Stimulated activated CD8-positive, alpha-beta memory T cell treated with anti-CD3 and anti-CD28 coated beads, Interleukin-12 subunit alpha, Interleukin-12 subunit beta, amount 100 ng/mL, for 24 hours (primary cell): Measurements from ENCODE around the gene TSPAN5.

Source experiments
- DNase-seq: peaks from one replicate; pipeline ENCODE4 v3.0.0-alpha.2; 2020; ENCODE audit errors: extremely low read depth

Gene TSPAN5

GRCh38 chr4:98673288-98673644, 14.9 kb upstream of the TSPAN5 start:
- no peak for DNase-seq

- no peak for DNase-seq
Observed at GRCh38 chr4:98672583-98673287, 14.3 kb upstream of the TSPAN5 start.

- DNase-seq, result no peak
Observed at GRCh38 chr4:98671131-98671530, 12.7 kb upstream of the TSPAN5 start.

GRCh38 chr4:98670186-98670585, 11.8 kb upstream of the TSPAN5 start:
- no peak for DNase-seq

GRCh38 chr4:98669577-98669976, 11.2 kb upstream of the TSPAN5 start:
- no peak for DNase-seq

- no peak for DNase-seq
Observed at GRCh38 chr4:98664959-98665358, 6.5 kb upstream of the TSPAN5 start.

- DNase-seq, result no peak
Observed at GRCh38 chr4:98663226-98664006, 5.0 kb upstream of the TSPAN5 start.

GRCh38 chr4:98662626-98663225, 4.3 kb upstream of the TSPAN5 start:
- DNase-seq, result no peak

GRCh38 chr4:98662055-98662453, 3.6 kb upstream of the TSPAN5 start:
- no peak for DNase-seq

- DNase-seq, result no peak
Observed at GRCh38 chr4:98661371-98662054, 3.1 kb upstream of the TSPAN5 start.

GRCh38 chr4:98659741-98660462, 1.5 kb upstream of the TSPAN5 start:
- DNase-seq, result no peak

- DNase-seq, result no peak
Observed at GRCh38 chr4:98659106-98659592, 738 bp upstream of the TSPAN5 start.

- DNase-seq, result no peak
Observed at GRCh38 chr4:98657531-98658286, 702 bp downstream of the TSPAN5 start.

GRCh38 chr4:98656886-98657285, 1.5 kb downstream of the TSPAN5 start:
- DNase-seq, result no peak

GRCh38 chr4:98656443-98656842, 2.0 kb downstream of the TSPAN5 start:
- no peak for DNase-seq

GRCh38 chr4:98653890-98654867, 4.2 kb downstream of the TSPAN5 start:
- no peak for DNase-seq

- DNase-seq, result no peak
Observed at GRCh38 chr4:98652996-98653395, 5.4 kb downstream of the TSPAN5 start.

- DNase-seq, result no peak
Observed at GRCh38 chr4:98648602-98649001, 9.8 kb downstream of the TSPAN5 start.

- DNase-seq, result no peak
Observed at GRCh38 chr4:98646422-98646821, 12.0 kb downstream of the TSPAN5 start.

GRCh38 chr4:98645527-98645926, 12.9 kb downstream of the TSPAN5 start:
- no peak for DNase-seq
